Erythroblast (primary cell): ENCODE data around the gene NFAT5.

Source experiments
- GATA1 ChIP-seq: IDR thresholded peaks from 2 replicates; pipeline ENCODE4 v1.6.1; 2011; ENCODE audit warnings: low read depth, mild to moderate bottlenecking, control low read depth, low read length, moderate library complexity
- POLR2A ChIP-seq: IDR thresholded peaks from 2 replicates; pipeline ENCODE4 v1.6.1; 2011; ENCODE audit warnings: mild to moderate bottlenecking, low read length

GRCh38 chr16:69532641-69533455, 32.9 kb upstream of the NFAT5 start:
- TF ChIP-seq POLR2A (no peak), GATA1 (no peak)
